ENCODE results near the gene B2M. TPM values are rescaled to one million over a fixed set of nuclear protein-coding genes. Genes with fewer than 3 reads are reported as not detected.

The B2M gene
- total and polyA plus RNA-seq, 10 of the 15 experiments (the other 5 are each of a cell fraction or from before 2014, with no cell fraction given) = 2,901 to 22,794 (median 8,374) TPM

- no peaks in the 10 kb centered on the region for H4K20me1 ChIP-seq (ENCODE audit: control insufficient read depth, insufficient read depth)
- RAD21 ChIA-PET (ENCODE audit: unreplicated experiment) = interaction anchor here (1.0 to 19.7 kb wide), 6 partner anchors 7 to 153 kb away, joined by 4 to 680 read pairs (median 55); partner anchors contain the start of genes B2M, PATL2, SPG11 and TRIM69
- intact Hi-C loops (cut with micrococcal nuclease; ENCODE audit: unreplicated experiment) (no loop called here), in situ Hi-C loops (cut with MboI) (loop anchor here (10.0 kb wide), 1 partner anchor 935 kb away; the partner anchor contains the start of gene SERF2)
- TSS peak; percentile 75 for BruUV-seq (replicated peaks)
- peak; percentile 17 for ATAC-seq
- CTCF ChIA-PET = interaction anchor here (0.6 to 9.8 kb wide), 8 partner anchors 8 to 142 kb away, joined by 3 to 454 read pairs (median 34); partner anchors contain the start of genes B2M, PATL2, SPG11 and TRIM69
- POLR2A ChIA-PET = interaction anchor here (1.0 to 24.8 kb wide), 7 partner anchors 3 to 187 kb away, joined by 3 to 718 read pairs (median 15); partner anchors contain the start of genes B2M, PATL2, SPG11 and TRIM69
- H3K27me3 ChIP-seq (replicated peaks in 1 of 2; ENCODE audit: control insufficient read depth in 2 of 2, insufficient read depth in 2 of 2, low read length in 1 of 2) = no peaks in the 10 kb centered on the region
- H3K79me2 ChIP-seq (ENCODE audit: control insufficient read depth, insufficient read depth, low read length) = peaks cover 85% of the 10 kb centered on the region
- no peaks in the 10 kb centered on the region for H3K9me3 ChIP-seq (replicated peaks; ENCODE audit: control insufficient read depth, insufficient read depth, low read length)
- peak overlapping the region; percentile 61 for H3K4me2 ChIP-seq (ENCODE audit: control insufficient read depth, insufficient read depth)
- no peak for DNase-seq (ENCODE audit: low read depth, low spot score)
- peaks cover 36% of the 10 kb centered on the region for H3K4me1 ChIP-seq (ENCODE audit: control insufficient read depth, insufficient read depth, low read length)
- FAIRE-seq = no peak
- peak overlapping the region; percentile 96 for H3K4me3 ChIP-seq
- peaks cover 0 to 14% of the 10 kb centered on the region in 2 experiments; a peak in 3 of 4 replicates for H3K36me3 ChIP-seq (ENCODE audit: control insufficient read depth in 2 of 2, insufficient read depth in 2 of 2, low read length in 1 of 2)
- SMC1A ChIA-PET (ENCODE audit: uncharacterized antibody, unreplicated experiment) = interaction anchor here (0.8 to 16.1 kb wide), 8 partner anchors 7 to 69 kb away, joined by 3 to 637 read pairs (median 7); partner anchors contain the start of genes B2M, PATL2, SPG11 and TRIM69
- 2% methylated on average over 21 of the region's 21 CpGs for WGBS (ENCODE audit: insufficient coverage, insufficient replicate concordance, low lambda C conversion rate, missing lambda C conversion rate)
- H3K9ac ChIP-seq (ENCODE audit: control insufficient read depth, insufficient read depth, low read length) = peak overlapping the region; percentile 100
- H3K27ac ChIP-seq (ENCODE audit: control insufficient read depth, insufficient read depth) = peak overlapping the region; percentile 99
- H2AFZ ChIP-seq (ENCODE audit: control insufficient read depth, low read depth, low read length) = no peak overlapping the region; the same call in 1 of the 2 replicates
- TF ChIP-seq IRF4 (IDR thresholded peaks at IDR 0.05; ENCODE audit: low read depth, low read length) (no peak), IRF3 (IDR thresholded peaks at IDR 0.05) (no peak), HDGF (IDR thresholded peaks at IDR 0.05) (no peak), NKRF (conservative IDR thresholded peaks at IDR 0.05) (0 out of 2 replicates have a peak, but pooled peaks have one; percentile 3), BACH1 (IDR thresholded peaks at IDR 0.05; ENCODE audit: borderline replicate concordance) (peak; percentile 18), CREB1 (IDR thresholded peaks at IDR 0.05; ENCODE audit: low read depth) (no peak), GATAD2B (conservative IDR thresholded peaks at IDR 0.05; ENCODE audit: low read depth) (0 out of 2 replicates have a peak, but pooled peaks have one; percentile 14), HDAC6 (IDR thresholded peaks at IDR 0.05; ENCODE audit: unreplicated experiment) (peak; percentile 67), SMAD5 (IDR thresholded peaks at IDR 0.05; ENCODE audit: low read depth) (0 out of 2 replicates have a peak, but pooled peaks have one; percentile 7), SUPT20H (IDR thresholded peaks at IDR 0.05; ENCODE audit: borderline replicate concordance, control insufficient read depth, low read depth, low read length) (no peak), CBFB (IDR thresholded peaks at IDR 0.05; ENCODE audit: low read depth) (peak; percentile 12; the same call in 1 of the 2 replicates), TCF12 (IDR thresholded peaks at IDR 0.05; ENCODE audit: low read depth, low read length) (0 out of 2 replicates have a peak, but pooled peaks have one; percentile 21), CEBPZ (IDR thresholded peaks at IDR 0.05; ENCODE audit: low read depth, low read length) (no peak), POLR2AphosphoS5 (IDR thresholded peaks at IDR 0.05; ENCODE audit: low read length) (peak; percentile 86), PBX3 (IDR thresholded peaks at IDR 0.05; ENCODE audit: insufficient replicate concordance, low read depth, low read length) (peak; percentile 9)
Measured at GRCh38 chr15:44729408-44730127, 18.3 kb downstream of the B2M start.
